ENCODE data around the gene ROMO1.

Gene ROMO1

GRCh38 chr20:35726842-35727711 is 27.9 kb downstream of the ROMO1 start:
- H3K4me3 ChIP-seq (ENCODE audit: low read depth, low read length), result no peak overlapping the region
- TF ChIP-seq CTCF (IDR thresholded peaks at IDR 0.05; ENCODE audit: control insufficient read depth, extremely low read depth, insufficient read depth), result no peak
- no peak for DNase-seq (ENCODE audit: low read depth)

GRCh38 chr20:35729283-35729807 is 30.1 kb downstream of the ROMO1 start:
- H3K4me3 ChIP-seq (ENCODE audit: low read depth, low read length), result no peak overlapping the region
- TF ChIP-seq CTCF (IDR thresholded peaks at IDR 0.05; ENCODE audit: control insufficient read depth, extremely low read depth, insufficient read depth), result no peak
- no peak for DNase-seq (ENCODE audit: low read depth)

- no peak for DNase-seq (ENCODE audit: low read depth)
- no peak for TF ChIP-seq CTCF (IDR thresholded peaks at IDR 0.05; ENCODE audit: control insufficient read depth, extremely low read depth, insufficient read depth)
- H3K4me3 ChIP-seq (ENCODE audit: low read depth, low read length), result no peak overlapping the region
Measured at GRCh38 chr20:35729836-35730582, 30.8 kb downstream of the ROMO1 start.

- TF ChIP-seq CTCF (IDR thresholded peaks at IDR 0.05; ENCODE audit: control insufficient read depth, extremely low read depth, insufficient read depth), result no peak
- DNase-seq (ENCODE audit: low read depth), result no peak
- H3K4me3 ChIP-seq (ENCODE audit: low read depth, low read length), result no peak overlapping the region
Measured at GRCh38 chr20:35730583-35731468, 31.6 kb downstream of the ROMO1 start.

GRCh38 chr20:35731469-35731788 is 32.2 kb downstream of the ROMO1 start:
- no peak for DNase-seq (ENCODE audit: low read depth)
- TF ChIP-seq CTCF (IDR thresholded peaks at IDR 0.05; ENCODE audit: control insufficient read depth, extremely low read depth, insufficient read depth), result no peak
- H3K4me3 ChIP-seq (ENCODE audit: low read depth, low read length), result no peak overlapping the region

- H3K4me3 ChIP-seq (ENCODE audit: low read depth, low read length), result no peak overlapping the region
- DNase-seq (ENCODE audit: low read depth), result no peak
- no peak for TF ChIP-seq CTCF (IDR thresholded peaks at IDR 0.05; ENCODE audit: control insufficient read depth, extremely low read depth, insufficient read depth)
Measured at GRCh38 chr20:35731862-35732643, 32.8 kb downstream of the ROMO1 start.
